ENCODE data around the gene ZNF428. TPM values are rescaled to one million over a fixed set of nuclear protein-coding genes. Genes with fewer than 3 reads are reported as not detected.

Gene ZNF428
- total and polyA plus RNA-seq, 9 donors, result 11.6 to 69.0 (median 43.1) TPM

GRCh38 chr19:43569657-43570056 is 49.8 kb downstream of the ZNF428 start:
- intact Hi-C loops (cut with DNase I), result no loop called here
- no peaks in the 10 kb centered on the region for H3K27me3 ChIP-seq
- H3K27ac ChIP-seq, result no peak overlapping the region
- 73 to 83% (median 77%) methylated on average over 5 of the region's 5 CpGs for WGBS, 3 donors
- H3K4me3 ChIP-seq, result no peak overlapping the region
- no peak for DNase-seq
- H3K9me3 ChIP-seq, result no peaks in the 10 kb centered on the region
- H3K4me1 ChIP-seq (ENCODE audit: insufficient read depth), result peaks cover 3% of the 10 kb centered on the region
- no peaks in the 10 kb centered on the region for H3K36me3 ChIP-seq
- TF ChIP-seq POLR2A (IDR thresholded peaks at IDR 0.05), result no peak
- TF ChIP-seq EP300 (IDR thresholded peaks at IDR 0.05), result no peak
- TF ChIP-seq CTCF (IDR thresholded peaks at IDR 0.05), result no peak

- intact Hi-C loops (cut with DNase I), result no loop called here
- Histone ChIP-seq H3K36me3 (no peaks in the 10 kb centered on the region), H3K4me1 (ENCODE audit: insufficient read depth) (peaks cover 3% of the 10 kb centered on the region), H3K4me3 (no peak overlapping the region), H3K27me3 (no peaks in the 10 kb centered on the region), H3K9me3 (no peaks in the 10 kb centered on the region), H3K27ac (no peak overlapping the region)
- no peak for DNase-seq
- no peak for TF ChIP-seq POLR2A (IDR thresholded peaks at IDR 0.05)
- TF ChIP-seq EP300 (IDR thresholded peaks at IDR 0.05), result no peak
- TF ChIP-seq CTCF (IDR thresholded peaks at IDR 0.05), result no peak
- 65 to 73% (median 69%) methylated on average over 9 of the region's 9 CpGs for WGBS, 3 donors
Measured at GRCh38 chr19:43564800-43565199, 54.6 kb downstream of the ZNF428 start.

GRCh38 chr19:43563816-43564457 is 55.5 kb downstream of the ZNF428 start:
- TF ChIP-seq CTCF (IDR thresholded peaks at IDR 0.05), result no peak
- TF ChIP-seq POLR2A (IDR thresholded peaks at IDR 0.05), result no peak
- H3K4me1 ChIP-seq (ENCODE audit: insufficient read depth), result peaks cover 3% of the 10 kb centered on the region
- DNase-seq, result no peak
- no peaks in the 10 kb centered on the region for H3K27me3 ChIP-seq
- intact Hi-C loops (cut with DNase I), result no loop called here
- WGBS, 3 donors, result 91 to 92% (median 91%) methylated on average over 10 of the region's 10 CpGs
- H3K4me3 ChIP-seq, result no peak overlapping the region
- H3K36me3 ChIP-seq, result no peaks in the 10 kb centered on the region
- H3K9me3 ChIP-seq, result no peaks in the 10 kb centered on the region
- H3K27ac ChIP-seq, result no peak overlapping the region

- no peak for TF ChIP-seq EP300 (IDR thresholded peaks at IDR 0.05)
- no peak for TF ChIP-seq CTCF (IDR thresholded peaks at IDR 0.05)
- no peak for TF ChIP-seq POLR2A (IDR thresholded peaks at IDR 0.05)
- H3K36me3 ChIP-seq, result no peaks in the 10 kb centered on the region
- no peaks in the 10 kb centered on the region for H3K9me3 ChIP-seq
- H3K4me3 ChIP-seq, result no peak overlapping the region
- DNase-seq, result peak in 4 of 5 donors; percentile 45 to 55 (median 52)
- no peak overlapping the region for H3K27ac ChIP-seq
- no peaks in the 10 kb centered on the region for H3K27me3 ChIP-seq
- intact Hi-C loops (cut with DNase I), result no loop called here
- H3K4me1 ChIP-seq (ENCODE audit: insufficient read depth), result peaks cover 3% of the 10 kb centered on the region
- WGBS, 3 donors, result 58 to 64% (median 63%) methylated on average over 14 of the region's 14 CpGs
Measured at GRCh38 chr19:43562698-43563241, 56.7 kb downstream of the ZNF428 start.

Data from ovary (tissue), 9 donors.